Neuronal stem cell (in vitro differentiated cells): ENCODE results near the gene TP53BP2.
"Not testable (repeated sequence)": the region's sequence is repeated elsewhere in the genome, so short reads cannot be mapped to it uniquely, and the experiment has no call there.

Source experiments
- DNase-seq: peaks from one replicate; pipeline ENCODE4 v3.0.0-alpha.2; 2013; ENCODE audit warnings: low spot score
- H2AFZ ChIP-seq: one replicate; pipeline ENCODE4 v1.6.1; 2013; ENCODE audit warnings: mild to moderate bottlenecking, low read length, inconsistent platforms
- H2AK5ac ChIP-seq: 2 replicates; pipeline ENCODE4 v1.6.1; 2013; ENCODE audit warnings: low read depth, mild to moderate bottlenecking, inconsistent platforms, low read length, moderate library complexity, mixed read lengths
- H2BK120ac ChIP-seq: 2 replicates; pipeline ENCODE4 v1.6.1; 2013; ENCODE audit warnings: low read depth, mild to moderate bottlenecking, inconsistent platforms, low read length, moderate library complexity, mixed read lengths
- H2BK12ac ChIP-seq: one replicate; pipeline ENCODE4 v1.6.1; 2013; ENCODE audit warnings: low read length, inconsistent platforms
- H2BK15ac ChIP-seq: 2 replicates; pipeline ENCODE4 v1.6.1; 2013; ENCODE audit warnings: mild to moderate bottlenecking, low read length, inconsistent platforms, mixed read lengths
- H2BK5ac ChIP-seq: one replicate; pipeline ENCODE4 v1.6.1; 2013; ENCODE audit warnings: inconsistent platforms, mild to moderate bottlenecking, low read length, moderate library complexity
- H3K14ac ChIP-seq: one replicate; pipeline ENCODE4 v1.6.1; 2013; ENCODE audit warnings: low read length, inconsistent platforms
- H3K18ac ChIP-seq: 2 replicates; pipeline ENCODE4 v1.6.1; 2013; ENCODE audit warnings: low read length, inconsistent platforms
- H3K23ac ChIP-seq: 2 replicates; pipeline ENCODE4 v1.6.1; 2013; ENCODE audit warnings: low read depth, mild to moderate bottlenecking, mixed read lengths, low read length, inconsistent platforms; ENCODE audit not compliant: poor library complexity
- H3K27ac ChIP-seq: replicated peaks from 3 replicates; pipeline ENCODE4 v1.5.1; 2013; ENCODE audit warnings: low read length, inconsistent platforms
- H3K27me3 ChIP-seq, 3 experiments: 2 replicates each; pipeline ENCODE4 v1.6.1; 2013; ENCODE audit warnings: low read length in 3 of 3, mild to moderate bottlenecking in 2 of 3, inconsistent platforms in 1 of 3, low read depth in 1 of 3, mixed read lengths in 1 of 3, moderate library complexity in 1 of 3; ENCODE audit not compliant: control insufficient read depth in 3 of 3, insufficient read depth in 3 of 3
- H3K36me3 ChIP-seq, 2 donors: replicated peaks in 1 of 2; 2 replicates each; pipeline ENCODE4 v1.6.1; 2013; ENCODE audit warnings: low read length in 2 of 2; ENCODE audit not compliant: control insufficient read depth in 2 of 2, insufficient read depth in 2 of 2
- H3K4ac ChIP-seq: 2 replicates; pipeline ENCODE4 v1.6.1; 2013; ENCODE audit warnings: inconsistent platforms, mild to moderate bottlenecking, low read length, moderate library complexity
- H3K4me1 ChIP-seq, 2 donors: 1 replicate in 1 of 2; 2 replicates in 1 of 2; pipeline ENCODE4 v1.6.1; 2013; ENCODE audit warnings: low read length in 2 of 2, low read depth in 1 of 2; ENCODE audit not compliant: control insufficient read depth in 2 of 2, insufficient read depth in 1 of 2
- H3K4me2 ChIP-seq: one replicate; pipeline ENCODE4 v1.6.1; 2013; ENCODE audit warnings: mild to moderate bottlenecking, low read length, inconsistent platforms; ENCODE audit not compliant: insufficient read depth, poor library complexity, severe bottlenecking
- H3K4me3 ChIP-seq, 2 donors: 2 replicates each; pipeline ENCODE4 v1.5.1; 2013; ENCODE audit warnings: low read length in 2 of 2, mild to moderate bottlenecking in 2 of 2, inconsistent platforms in 1 of 2, moderate library complexity in 1 of 2
- H3K79me1 ChIP-seq: one replicate; pipeline ENCODE4 v1.6.1; 2013; ENCODE audit warnings: low read depth, mild to moderate bottlenecking, inconsistent platforms, low read length, moderate library complexity
- H3K9ac ChIP-seq: one replicate; pipeline ENCODE4 v1.6.1; 2013; ENCODE audit warnings: mild to moderate bottlenecking, low read depth, low read length, inconsistent platforms; ENCODE audit not compliant: poor library complexity
- H3K9me3 ChIP-seq, 2 donors: replicated peaks in 1 of 2; 2 replicates each; pipeline versions ENCODE3 to v1.6.1; 2013; ENCODE audit warnings: low read length in 2 of 2, mild to moderate bottlenecking in 2 of 2, inconsistent platforms in 1 of 2, low read depth in 1 of 2, mixed read lengths in 1 of 2, moderate library complexity in 1 of 2; ENCODE audit not compliant: control insufficient read depth in 2 of 2, insufficient read depth in 1 of 2
- H4K8ac ChIP-seq: one replicate; pipeline ENCODE4 v1.6.1; 2013; ENCODE audit warnings: low read depth, mild to moderate bottlenecking, inconsistent platforms, low read length, moderate library complexity
- H4K91ac ChIP-seq: one replicate; pipeline ENCODE4 v1.6.1; 2013; ENCODE audit warnings: low read length, low read depth, mild to moderate bottlenecking, inconsistent platforms; ENCODE audit not compliant: poor library complexity
- WGBS, 2 donors: extraction: QIAGEN DNeasy Blood & Tissue Kit; methylation state at CpG; one replicate each; pipeline ENCODE4 v1.1.7; 2013; ENCODE audit warnings: missing lambda C conversion rate in 2 of 2, mixed read lengths in 1 of 2; ENCODE audit not compliant: insufficient read length in 2 of 2, insufficient replicate concordance in 1 of 2; ENCODE audit errors: extremely low coverage in 2 of 2; 5-methylcytosine and 5-hydroxymethylcytosine counted together

Gene TP53BP2

DNA sequence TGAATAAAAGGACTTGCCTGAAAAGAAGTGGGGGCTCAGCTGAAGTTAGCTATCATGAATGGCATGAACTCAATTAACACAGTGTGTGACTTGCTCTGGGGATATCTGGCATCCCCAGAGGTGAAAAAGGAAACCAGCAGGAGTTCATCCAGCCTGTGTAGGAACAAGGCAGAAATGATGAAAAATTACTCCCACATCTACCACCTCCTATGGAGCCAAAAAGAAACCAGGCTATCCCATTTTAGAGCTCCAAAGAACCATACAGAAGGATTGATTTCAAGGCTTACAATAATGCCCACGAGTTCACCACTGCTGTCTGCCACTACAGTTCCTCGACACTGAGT lies 25.3 kb downstream of the TP53BP2 start:
- Histone ChIP-seq H3K27me3 (no peaks in the 10 kb centered on the region), H2BK12ac (no peak overlapping the region), H3K18ac (no peak overlapping the region), H3K9ac (no peak overlapping the region), H2AFZ (no peak overlapping the region), H3K27ac (peak overlapping the region; percentile 24), H3K36me3 (peaks cover 3 to 54% of the 10 kb centered on the region in 2 donors), H2AK5ac (no peak overlapping the region), H2BK5ac (no peak overlapping the region), H3K4ac (no peak overlapping the region), H2BK120ac (no peak overlapping the region), H3K14ac (no peak overlapping the region), H3K23ac (no peak overlapping the region), H3K9me3 (no peaks in the 10 kb centered on the region), H3K4me3 (no peak overlapping the region), H4K8ac (no peak overlapping the region), H3K4me1 (peaks cover 0 to 7% of the 10 kb centered on the region in 2 donors), H3K79me1 (no peaks in the 10 kb centered on the region), H4K91ac (no peak overlapping the region), H3K4me2 (no peak overlapping the region), H2BK15ac (no peak overlapping the region)
- WGBS, 2 donors: no CpG with 5 or more reads among the region's 2 CpGs
- no peak for DNase-seq

- no peak overlapping the region for H3K4me3 ChIP-seq
- DNase-seq: no peak
- H2BK5ac ChIP-seq: no peak overlapping the region
- no CpG with 5 or more reads among the region's 4 CpGs for WGBS, 2 donors
- H4K8ac ChIP-seq: no peak overlapping the region
- H3K27ac ChIP-seq: peak overlapping the region; percentile 24
- no peak overlapping the region for H2BK120ac ChIP-seq
- peaks cover 0 to 7% of the 10 kb centered on the region in 2 donors for H3K4me1 ChIP-seq
- H3K14ac ChIP-seq: no peak overlapping the region
- H4K91ac ChIP-seq: no peak overlapping the region
- H2AK5ac ChIP-seq: no peak overlapping the region
- H3K4ac ChIP-seq: no peak overlapping the region
- no peak overlapping the region for H3K18ac ChIP-seq
- no peak overlapping the region for H3K23ac ChIP-seq
- no peaks in the 10 kb centered on the region for H3K79me1 ChIP-seq
- no peak overlapping the region for H2BK12ac ChIP-seq
- H3K4me2 ChIP-seq: no peak overlapping the region
- no peaks in the 10 kb centered on the region for H3K27me3 ChIP-seq
- H2BK15ac ChIP-seq: no peak overlapping the region
- H3K36me3 ChIP-seq: peaks cover 3 to 58% of the 10 kb centered on the region in 2 donors
- H2AFZ ChIP-seq: no peak overlapping the region
- no peaks in the 10 kb centered on the region for H3K9me3 ChIP-seq
- H3K9ac ChIP-seq: no peak overlapping the region
Observed at GRCh38 chr1:223819730-223820514, 25.8 kb downstream of the TP53BP2 start.

DNA sequence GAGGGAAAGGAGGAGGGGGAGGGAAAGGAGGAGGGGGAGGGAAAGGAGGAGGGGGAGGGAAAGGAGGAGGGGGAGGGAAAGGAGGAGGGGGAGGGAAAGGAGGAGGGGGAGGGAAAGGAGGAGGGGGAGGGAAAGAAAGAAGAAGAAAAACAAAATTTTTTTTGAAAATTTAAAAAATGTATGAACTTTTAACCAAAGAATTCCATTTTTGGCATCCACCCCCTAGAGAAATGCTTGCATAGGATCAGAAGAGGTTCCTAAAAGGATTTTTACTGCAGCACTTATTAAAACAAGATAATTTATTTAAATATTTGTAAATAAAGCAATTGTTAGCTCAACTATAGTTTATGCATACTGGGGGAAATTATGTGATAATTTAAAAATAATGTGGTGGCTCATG lies 28.5 kb downstream of the TP53BP2 start:
- H3K23ac ChIP-seq, H3K14ac ChIP-seq, H2AFZ ChIP-seq, H3K9me3 ChIP-seq, H4K8ac ChIP-seq, DNase-seq, H3K27me3 ChIP-seq, H3K27ac ChIP-seq, H4K91ac ChIP-seq, H3K4me3 ChIP-seq, H3K4ac ChIP-seq, H2BK120ac ChIP-seq, H3K4me2 ChIP-seq, H3K4me1 ChIP-seq, H3K79me1 ChIP-seq, H2BK15ac ChIP-seq, H3K18ac ChIP-seq, H2BK5ac ChIP-seq, H3K9ac ChIP-seq, H2AK5ac ChIP-seq, H2BK12ac ChIP-seq: not testable (repeated sequence)
- H3K36me3 ChIP-seq: peaks cover 11 to 84% of the 10 kb centered on the region in 2 donors

- H3K9ac ChIP-seq: no peak overlapping the region
- H2BK12ac ChIP-seq: no peak overlapping the region
- DNase-seq: no peak
- no CpG with 5 or more reads among the region's 3 CpGs for WGBS, 2 donors
- no peak overlapping the region for H2AK5ac ChIP-seq
- H4K91ac ChIP-seq: no peak overlapping the region
- H3K4me2 ChIP-seq: no peak overlapping the region
- H2AFZ ChIP-seq: no peak overlapping the region
- no peak overlapping the region for H3K27ac ChIP-seq
- H3K4me1 ChIP-seq: peaks cover 0 to 4% of the 10 kb centered on the region in 2 donors
- H2BK15ac ChIP-seq: no peak overlapping the region
- H3K23ac ChIP-seq: no peak overlapping the region
- H2BK5ac ChIP-seq: no peak overlapping the region
- H3K79me1 ChIP-seq: no peaks in the 10 kb centered on the region
- H3K18ac ChIP-seq: no peak overlapping the region
- H3K36me3 ChIP-seq: peaks cover 11 to 90% of the 10 kb centered on the region in 2 donors
- no peak overlapping the region for H3K14ac ChIP-seq
- H3K4me3 ChIP-seq: no peak overlapping the region
- no peaks in the 10 kb centered on the region for H3K9me3 ChIP-seq
- H3K4ac ChIP-seq: no peak overlapping the region
- H2BK120ac ChIP-seq: no peak overlapping the region
- H4K8ac ChIP-seq: no peak overlapping the region
- no peaks in the 10 kb centered on the region for H3K27me3 ChIP-seq
Observed at GRCh38 chr1:223815865-223816264, 29.9 kb downstream of the TP53BP2 start.
